ENCODE results near the gene PANK4. TPM values are rescaled to one million over a fixed set of nuclear protein-coding genes. Genes with fewer than 3 reads are reported as not detected.
"Not testable (repeated sequence)": the region's sequence is repeated elsewhere in the genome, so short reads cannot be mapped to it uniquely, and the experiment has no call there.

PANK4 gene
- total and polyA plus RNA-seq, 2 of the 8 experiments (the other 6 are each of a cell fraction or from before 2014, with no cell fraction given): 20.1 to 29.7 TPM

GRCh38 chr1:2569703-2570102 is 43.3 kb upstream of the PANK4 start:
- H3K4me1 ChIP-seq (replicated peaks in 1 of 4; ENCODE audit: control insufficient read depth in 3 of 4, insufficient read depth in 4 of 4, low read length in 3 of 4); H2BK15ac ChIP-seq (ENCODE audit: low read length); H2BK5ac ChIP-seq (ENCODE audit: low read depth, low read length); H4K20me1 ChIP-seq (replicated peaks in 1 of 2; ENCODE audit: control insufficient read depth in 1 of 2, insufficient read depth in 2 of 2, low read length in 2 of 2); H3K27me3 ChIP-seq (replicated peaks in 1 of 4; ENCODE audit: control insufficient read depth in 3 of 4, extremely low read depth in 1 of 4, insufficient read depth in 3 of 4, low read length in 3 of 4); H3K9ac ChIP-seq (replicated peaks in 1 of 4; ENCODE audit: extremely low read depth in 1 of 4, low read depth in 3 of 4, low read length in 3 of 4); H4K5ac ChIP-seq (ENCODE audit: insufficient read length, low read depth, low read length); H4K91ac ChIP-seq (replicated peaks; ENCODE audit: insufficient read length, low read length); H4K8ac ChIP-seq (ENCODE audit: extremely low read depth, insufficient read depth, low read length); H3K23me2 ChIP-seq (ENCODE audit: low read depth, low read length); H3K9me3 ChIP-seq (ENCODE audit: insufficient read depth in 2 of 2, low read depth in 1 of 2, low read length in 1 of 2); H2AK5ac ChIP-seq (ENCODE audit: low read depth, low read length); H3K4ac ChIP-seq (replicated peaks; ENCODE audit: insufficient read length, low read depth, low read length); H3K56ac ChIP-seq (replicated peaks; ENCODE audit: insufficient read length, low read depth, low read length); DNase-seq (ENCODE audit: low read depth in 1 of 2, low spot score in 2 of 2); H3K79me1 ChIP-seq (ENCODE audit: low read depth, low read length); H3K23ac ChIP-seq (ENCODE audit: insufficient read length); H3K4me2 ChIP-seq (ENCODE audit: insufficient read depth in 1 of 2, low read depth in 2 of 2, low read length in 2 of 2); H3K18ac ChIP-seq (ENCODE audit: extremely low read depth, low read length); H3K36me3 ChIP-seq (ENCODE audit: control insufficient read depth in 2 of 4, insufficient read depth in 4 of 4, low read length in 3 of 4); H2BK20ac ChIP-seq (ENCODE audit: low read length); H2BK120ac ChIP-seq (replicated peaks; ENCODE audit: low read depth, low read length); H3K4me3 ChIP-seq (ENCODE audit: extremely low read depth in 1 of 4, insufficient read depth in 2 of 4, low read depth in 3 of 4, low read length in 4 of 4); FAIRE-seq; H2BK12ac ChIP-seq (ENCODE audit: low read depth, low read length); H3K79me2 ChIP-seq (ENCODE audit: control insufficient read depth in 1 of 2, insufficient read depth in 2 of 2, low read length in 2 of 2); H2AFZ ChIP-seq (ENCODE audit: low read length); H3K14ac ChIP-seq (ENCODE audit: insufficient read length); H3K27ac ChIP-seq (ENCODE audit: low read depth, low read length); POLR2A ChIA-PET (ENCODE audit: partially characterized antibody); CTCF ChIA-PET (ENCODE audit: partially characterized antibody): not testable (repeated sequence)
- 81% methylated on average over 12 of the region's 13 CpGs; no CpG with 5 or more reads in 1 of the 2 experiments for WGBS, 2 experiments (ENCODE audit: extremely low coverage in 1 of 2, insufficient coverage in 1 of 2, insufficient read length in 1 of 2, insufficient replicate concordance in 2 of 2, low coverage in 1 of 2, low lambda C conversion rate in 2 of 2, missing lambda C conversion rate in 1 of 2)

All from H1 (cell line).